Neuron (in vitro differentiated cells): Measurements from ENCODE around the gene TCF7L2.

Experiments used
- H2AFZ ChIP-seq: one replicate; pipeline ENCODE4 v1.6.1; 2013; ENCODE audit warnings: low read depth, mild to moderate bottlenecking, inconsistent platforms, low read length, moderate library complexity
- H3K27me3 ChIP-seq: one replicate; pipeline ENCODE4 v1.6.1; 2013; ENCODE audit warnings: low read length; ENCODE audit not compliant: insufficient read depth
- H3K36me3 ChIP-seq: one replicate; pipeline ENCODE4 v1.6.1; 2013; ENCODE audit warnings: low read length; ENCODE audit not compliant: insufficient read depth
- H3K4me1 ChIP-seq: one replicate; pipeline ENCODE4 v1.6.1; 2013; ENCODE audit warnings: low read length; ENCODE audit not compliant: insufficient read depth
- H3K4me3 ChIP-seq: 2 replicates; pipeline ENCODE4 v1.5.1; 2013; ENCODE audit warnings: mild to moderate bottlenecking, low read length, moderate library complexity
- H3K9me3 ChIP-seq: one replicate; pipeline ENCODE4 v1.6.1; 2013; ENCODE audit warnings: low read length

Gene TCF7L2

DNA sequence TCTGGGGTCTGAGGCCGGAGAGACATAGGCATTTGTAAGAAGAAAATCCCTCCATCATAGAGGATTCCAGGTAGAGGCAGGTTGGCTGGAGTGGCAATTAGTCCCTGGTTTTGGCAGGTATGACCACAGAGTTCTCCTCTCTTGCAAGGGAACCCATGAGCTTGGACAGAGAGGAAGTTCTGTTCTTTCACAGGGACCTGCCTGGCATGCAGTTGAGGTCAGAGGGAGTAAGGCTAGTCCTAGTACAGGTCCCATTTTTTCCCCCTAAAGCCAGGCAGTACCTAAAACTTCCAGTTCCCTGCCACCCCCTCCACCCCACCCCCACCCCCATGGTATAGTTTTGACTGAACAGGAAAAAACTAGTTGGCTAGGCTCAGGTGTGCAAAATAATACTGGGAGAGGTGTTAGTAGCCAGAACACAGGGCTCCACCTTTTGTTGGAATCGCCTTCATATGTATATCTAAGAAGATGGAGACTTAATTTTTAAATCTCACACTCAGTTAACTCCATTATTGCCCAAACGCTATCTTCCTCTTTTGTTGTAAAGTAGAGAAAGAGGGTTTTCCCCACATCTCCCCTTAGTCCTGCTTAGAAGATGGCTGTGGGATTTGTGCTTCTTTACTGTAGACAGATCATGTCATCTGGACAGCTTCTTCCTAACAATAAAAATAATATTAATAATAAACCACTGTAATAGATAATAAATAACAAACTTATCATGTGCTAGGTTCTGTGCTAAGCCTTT, 188.1 kb downstream of the TCF7L2 start:
- H3K27me3 ChIP-seq: no peaks in the 10 kb centered on the region
- H2AFZ ChIP-seq: no peak overlapping the region
- no peak overlapping the region for H3K4me3 ChIP-seq
- peaks cover 6% of the 10 kb centered on the region for H3K36me3 ChIP-seq
- H3K9me3 ChIP-seq: no peaks in the 10 kb centered on the region
- peaks cover 38% of the 10 kb centered on the region for H3K4me1 ChIP-seq

DNA sequence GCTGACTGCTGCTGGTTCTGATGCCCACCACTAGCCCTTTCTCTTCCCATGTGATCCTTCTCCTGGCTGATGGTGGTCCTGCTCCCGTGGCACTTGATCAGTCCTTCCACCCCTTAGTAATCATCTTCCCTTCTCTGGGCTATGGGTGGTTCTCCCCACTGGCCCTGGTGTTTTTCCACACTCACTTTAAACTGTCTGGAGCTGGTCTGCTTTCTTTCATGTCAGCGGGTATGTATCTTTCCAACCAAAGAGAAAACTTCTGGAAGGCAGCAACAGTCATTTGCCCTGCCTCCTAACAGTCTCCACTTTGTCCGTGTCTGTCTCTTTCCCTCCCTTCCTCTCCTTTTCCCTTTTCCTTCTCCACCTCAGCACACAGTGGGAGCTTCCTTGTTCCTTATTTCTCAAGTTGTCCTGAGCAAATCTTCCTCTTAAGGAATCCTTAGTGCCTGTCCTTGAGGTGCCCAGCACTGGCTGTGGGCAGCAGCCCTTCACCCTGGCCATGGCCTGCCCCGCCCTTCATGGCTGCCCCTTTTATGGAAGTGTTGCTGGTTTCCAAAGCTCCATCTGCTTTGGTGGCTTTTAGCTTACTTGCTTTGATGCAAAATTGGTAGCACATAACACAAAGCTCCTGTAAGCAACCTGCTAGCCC, 189.0 kb downstream of the TCF7L2 start:
- Histone ChIP-seq H3K4me1 (peaks cover 28% of the 10 kb centered on the region), H3K9me3 (no peaks in the 10 kb centered on the region), H3K4me3 (no peak overlapping the region), H3K27me3 (no peaks in the 10 kb centered on the region), H2AFZ (no peak overlapping the region), H3K36me3 (peaks cover 15% of the 10 kb centered on the region)

DNA sequence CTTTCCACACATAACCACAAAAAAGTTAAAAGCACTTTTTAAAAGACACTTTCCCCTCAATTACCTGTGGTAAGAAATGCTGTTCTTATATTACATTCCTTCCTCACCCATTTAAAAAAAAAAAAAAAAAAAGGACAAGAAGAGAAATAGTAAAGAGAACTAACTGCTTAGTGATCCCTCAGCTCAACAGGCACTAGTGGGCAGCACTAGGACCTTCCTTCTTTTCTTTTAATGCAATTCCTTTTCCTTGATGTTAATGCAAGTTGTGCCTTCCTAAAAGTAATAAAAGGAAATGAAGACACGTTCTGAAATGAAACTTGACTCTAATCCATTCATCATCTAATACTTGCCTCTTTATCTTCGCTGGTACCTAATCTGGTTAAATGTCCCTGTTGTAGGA, 189.7 kb downstream of the TCF7L2 start:
- H3K27me3 ChIP-seq: no peaks in the 10 kb centered on the region
- no peak overlapping the region for H3K4me3 ChIP-seq
- no peak overlapping the region for H2AFZ ChIP-seq
- no peaks in the 10 kb centered on the region for H3K9me3 ChIP-seq
- peaks cover 21% of the 10 kb centered on the region for H3K36me3 ChIP-seq
- H3K4me1 ChIP-seq: peaks cover 22% of the 10 kb centered on the region

DNA sequence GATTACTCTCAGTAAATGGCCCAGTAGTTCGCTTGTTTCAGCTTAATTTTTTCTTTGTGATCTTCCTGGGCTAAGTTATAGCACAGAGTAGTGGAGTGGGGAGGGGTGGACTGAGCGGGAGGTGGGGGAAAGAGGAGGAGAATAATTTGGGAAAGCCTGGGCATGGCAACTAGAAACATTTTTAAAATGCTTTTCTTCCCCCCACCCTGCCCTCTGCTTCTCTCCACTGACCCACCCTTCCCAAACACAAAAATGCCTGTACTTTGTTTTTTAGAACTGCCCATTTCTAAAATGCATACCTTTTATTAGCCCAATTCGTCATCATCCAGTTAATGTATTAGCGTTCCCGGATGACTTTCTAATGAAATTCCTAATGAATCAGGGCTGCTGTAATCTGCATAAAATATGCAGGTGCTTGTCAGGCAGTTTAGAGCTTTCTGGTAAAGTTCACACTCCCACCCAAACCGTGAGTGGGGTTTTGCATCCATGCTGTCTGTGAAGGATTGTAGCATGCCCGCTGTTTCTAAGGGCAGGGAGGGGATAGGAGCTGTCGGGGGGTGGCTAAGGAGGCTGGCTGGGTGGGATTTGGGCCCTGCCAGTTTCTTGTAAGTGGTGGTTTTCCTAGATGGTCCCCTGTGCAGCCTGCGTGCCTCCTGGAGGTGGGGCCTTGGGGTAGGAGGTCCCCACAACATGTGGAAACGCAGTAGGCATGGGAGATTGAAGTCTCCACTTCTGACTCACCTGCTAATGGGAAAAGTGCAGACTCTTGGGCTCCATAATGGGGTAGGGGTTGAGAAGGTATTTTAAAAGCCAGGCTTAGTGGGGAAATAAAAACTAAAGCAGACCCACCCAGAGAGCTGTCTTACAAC, 190.3 kb downstream of the TCF7L2 start:
- Histone ChIP-seq H3K27me3 (no peaks in the 10 kb centered on the region), H3K9me3 (no peaks in the 10 kb centered on the region), H3K4me1 (peaks cover 15% of the 10 kb centered on the region), H3K36me3 (peaks cover 23% of the 10 kb centered on the region), H2AFZ (no peak overlapping the region), H3K4me3 (no peak overlapping the region)

DNA sequence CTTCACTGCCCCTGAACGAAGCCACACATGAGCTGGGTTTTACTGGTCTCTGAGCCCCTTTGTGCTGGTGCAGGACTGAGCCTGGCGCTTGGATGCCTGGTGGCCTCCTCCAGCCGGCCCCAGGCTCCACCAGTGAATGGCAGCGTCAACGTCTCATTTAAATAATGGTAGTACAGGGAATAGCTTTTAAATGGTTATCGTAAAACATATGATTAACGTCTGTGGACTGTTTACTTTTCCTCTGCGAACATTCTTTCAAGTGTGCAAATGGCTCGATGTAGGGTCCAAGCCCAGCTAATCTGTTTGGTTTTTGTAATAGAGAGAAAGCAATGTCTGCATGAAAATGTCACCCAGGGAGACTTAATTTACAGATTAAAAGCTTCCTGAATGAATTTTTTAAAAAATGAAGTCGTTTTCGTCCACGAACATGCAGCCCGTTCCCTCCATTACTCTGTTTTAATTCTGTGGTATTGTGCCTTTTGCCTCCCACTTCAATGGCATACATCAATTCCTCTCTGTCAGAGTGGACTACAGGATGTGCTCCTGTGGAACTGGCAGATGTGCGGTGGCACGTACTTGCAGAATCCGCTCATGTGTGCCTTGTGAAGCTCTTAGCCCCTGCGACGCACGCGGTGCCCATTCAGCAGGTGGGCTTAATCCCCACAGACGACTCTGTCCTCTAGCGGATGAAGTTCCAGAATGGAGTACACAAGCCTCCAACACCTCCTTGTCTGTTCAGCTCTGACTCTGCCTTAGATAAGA, 192.7 kb downstream of the TCF7L2 start:
- Histone ChIP-seq H3K4me1 (peaks cover 6% of the 10 kb centered on the region), H3K36me3 (peaks cover 46% of the 10 kb centered on the region), H2AFZ (no peak overlapping the region), H3K4me3 (no peak overlapping the region), H3K27me3 (no peaks in the 10 kb centered on the region), H3K9me3 (no peaks in the 10 kb centered on the region)

DNA sequence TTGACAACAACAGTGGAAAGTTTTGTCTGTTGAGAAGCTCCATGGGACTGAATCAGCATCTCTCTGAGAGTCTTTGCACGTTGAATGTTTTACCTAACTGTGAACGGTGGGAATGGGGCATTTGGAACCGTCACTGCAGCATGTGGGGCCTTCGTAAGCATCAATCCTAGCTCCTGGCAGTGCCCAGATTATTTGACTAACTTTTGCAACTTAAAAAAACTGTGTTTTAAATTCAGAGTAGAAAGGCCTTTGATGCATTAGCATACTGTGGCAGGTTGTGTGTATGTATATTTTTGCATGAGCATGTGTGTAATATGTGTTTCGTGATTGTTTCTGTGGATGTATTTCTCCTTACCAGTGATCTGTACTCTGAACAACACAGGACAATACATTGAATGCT, 194.5 kb downstream of the TCF7L2 start:
- Histone ChIP-seq H3K36me3 (peaks cover 63% of the 10 kb centered on the region), H3K4me3 (no peak overlapping the region)

DNA sequence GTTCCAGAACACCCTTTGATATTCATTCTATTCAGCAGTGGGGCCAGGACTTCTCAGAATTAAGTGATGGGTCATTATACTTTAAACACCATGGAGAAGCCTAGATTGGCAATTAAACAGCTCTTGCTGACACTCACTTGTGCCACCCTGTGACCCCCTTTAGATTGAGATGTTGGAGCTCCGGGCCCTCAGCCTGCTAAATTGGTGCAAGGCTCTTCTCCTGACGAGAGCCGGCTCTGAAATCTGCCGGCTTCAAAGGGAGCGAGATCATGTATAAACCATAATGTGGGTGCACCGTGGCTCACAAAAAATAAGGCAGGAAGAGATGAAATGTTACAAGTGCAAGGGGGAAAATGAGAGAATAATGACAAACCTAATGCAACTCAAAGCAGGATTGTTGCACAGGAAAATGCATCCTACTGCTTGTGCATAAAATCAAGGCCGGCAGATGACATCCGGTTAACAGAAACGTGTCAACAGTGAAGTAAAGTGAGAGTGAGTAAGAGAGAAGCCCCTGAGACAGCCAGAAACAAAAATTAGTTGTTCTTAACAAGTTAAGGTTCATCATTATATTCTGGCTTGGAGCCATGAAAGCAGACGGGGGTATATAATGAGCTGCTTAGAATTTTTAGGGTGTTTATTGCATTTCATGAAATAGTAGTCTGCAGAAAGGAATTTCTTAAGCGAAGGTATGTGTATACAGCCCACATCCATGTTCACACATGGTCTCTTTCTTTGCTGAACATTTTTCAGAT, 198.2 kb downstream of the TCF7L2 start:
- no peak overlapping the region for H2AFZ ChIP-seq
- no peak overlapping the region for H3K4me3 ChIP-seq
- peaks cover 93% of the 10 kb centered on the region for H3K36me3 ChIP-seq

More for the DNA sequence above, 194.5 kb downstream of the TCF7L2 start:
- no peak overlapping the region for H2AFZ ChIP-seq
- H3K4me1 ChIP-seq: peaks cover 5% of the 10 kb centered on the region
- H3K27me3 ChIP-seq: no peaks in the 10 kb centered on the region
- H3K9me3 ChIP-seq: no peaks in the 10 kb centered on the region

DNA sequence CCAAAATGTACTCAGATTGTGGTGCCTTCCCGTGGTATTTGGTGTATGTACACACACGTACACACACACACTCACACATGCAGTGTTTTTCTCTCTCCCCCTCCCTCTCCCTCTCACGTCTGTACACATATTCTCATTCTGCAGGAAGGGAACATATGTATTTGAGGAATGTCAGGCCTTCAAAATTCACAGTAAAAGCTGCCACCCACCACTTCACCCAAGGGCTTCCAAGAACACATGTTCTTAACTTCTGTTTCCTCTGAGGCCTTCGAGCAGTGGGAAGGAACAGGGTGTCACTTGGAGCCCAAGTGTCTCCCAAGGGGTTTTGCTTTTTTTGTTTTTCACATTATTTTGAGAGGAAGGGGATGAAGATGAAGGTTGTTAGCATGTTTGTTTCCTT, 198.9 kb downstream of the TCF7L2 start:
- no peak overlapping the region for H2AFZ ChIP-seq
- no peaks in the 10 kb centered on the region for H3K27me3 ChIP-seq
- peaks cover 18% of the 10 kb centered on the region for H3K9me3 ChIP-seq
- H3K36me3 ChIP-seq: peaks cover 93% of the 10 kb centered on the region
- no peaks in the 10 kb centered on the region for H3K4me1 ChIP-seq
- no peak overlapping the region for H3K4me3 ChIP-seq

More for the DNA sequence above, 198.2 kb downstream of the TCF7L2 start:
- Histone ChIP-seq H3K9me3 (peaks cover 15% of the 10 kb centered on the region), H3K4me1 (no peaks in the 10 kb centered on the region), H3K27me3 (no peaks in the 10 kb centered on the region)

DNA sequence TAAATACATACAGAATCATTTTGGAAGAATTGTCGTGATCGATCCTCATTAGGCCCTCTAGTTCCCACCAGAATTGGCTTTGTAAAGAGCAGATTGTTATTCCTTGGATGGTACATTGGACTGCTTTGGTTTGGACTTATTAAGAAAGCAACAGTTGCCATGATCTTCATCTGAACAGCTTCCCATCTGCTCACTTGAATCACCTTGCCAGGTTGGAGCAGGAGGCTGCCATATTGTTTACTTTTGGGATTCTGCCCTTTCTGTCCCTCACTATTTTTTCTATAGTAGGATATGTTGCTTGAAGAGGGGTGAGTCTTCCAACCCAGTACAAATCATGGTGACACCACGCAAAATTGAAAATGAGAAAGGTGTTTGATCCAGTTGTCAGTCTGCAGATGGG, 199.6 kb downstream of the TCF7L2 start:
- Histone ChIP-seq H3K9me3 (peaks cover 18% of the 10 kb centered on the region), H3K27me3 (no peaks in the 10 kb centered on the region), H2AFZ (no peak overlapping the region), H3K36me3 (peaks cover 93% of the 10 kb centered on the region), H3K4me1 (no peaks in the 10 kb centered on the region), H3K4me3 (no peak overlapping the region)

DNA sequence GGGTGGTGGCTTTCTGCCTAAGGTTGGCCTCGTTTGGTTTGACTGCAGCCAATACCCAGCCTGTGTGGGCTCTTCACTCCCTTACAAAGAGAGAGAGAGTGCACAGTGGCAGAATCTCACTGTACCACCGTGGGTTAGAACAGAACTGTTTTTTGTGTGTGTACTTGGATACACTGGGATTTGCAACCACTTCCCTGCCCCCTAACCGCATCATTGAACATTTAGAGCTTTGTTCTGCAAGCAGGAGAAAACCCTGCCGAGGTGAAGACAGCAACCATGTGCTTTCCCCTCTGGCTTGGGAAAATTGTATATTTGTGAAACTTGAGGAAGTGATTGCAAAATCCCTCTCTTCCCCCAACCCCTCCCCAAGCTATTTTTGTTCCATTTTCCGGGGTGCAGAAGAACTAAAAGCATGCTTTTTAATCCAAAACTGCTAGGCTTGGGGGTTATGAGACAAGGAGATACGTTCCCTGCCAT, 201.2 kb downstream of the TCF7L2 start:
- Histone ChIP-seq H3K36me3 (peaks cover 94% of the 10 kb centered on the region), H3K27me3 (no peaks in the 10 kb centered on the region), H3K4me1 (no peaks in the 10 kb centered on the region), H3K4me3 (no peak overlapping the region), H3K9me3 (peaks cover 18% of the 10 kb centered on the region), H2AFZ (no peak overlapping the region)

DNA sequence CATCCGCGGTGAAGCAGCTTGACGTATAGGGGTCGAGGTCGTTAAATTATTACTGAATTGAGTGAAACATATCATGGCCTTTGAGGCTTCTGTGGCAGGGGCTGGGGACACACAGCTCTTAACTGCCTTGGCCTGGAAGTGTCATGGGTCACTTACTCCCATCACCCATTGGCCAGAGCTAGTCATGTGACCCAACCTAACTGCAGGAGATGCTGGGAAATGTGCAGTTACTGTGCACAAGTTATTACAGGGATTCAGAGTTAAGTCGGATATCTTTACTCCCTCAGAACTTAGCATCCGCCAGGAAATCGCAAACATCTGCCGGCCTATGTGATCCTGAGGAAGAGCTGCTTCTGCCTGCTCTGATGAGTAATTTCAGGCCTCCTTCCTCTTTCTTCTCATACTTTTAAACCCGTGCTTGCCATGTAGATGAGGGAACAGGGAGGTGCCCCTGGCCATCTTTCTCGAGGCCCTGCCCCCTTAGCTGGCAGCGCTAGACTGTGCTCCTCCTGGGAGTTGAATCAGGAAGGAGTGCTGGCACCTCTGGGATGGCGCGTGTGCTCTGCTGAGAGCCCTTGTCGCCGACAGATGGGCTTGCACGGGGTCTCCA, 203.6 kb downstream of the TCF7L2 start:
- Histone ChIP-seq H3K36me3 (peaks cover 88% of the 10 kb centered on the region), H3K9me3 (peaks cover 20% of the 10 kb centered on the region), H3K4me1 (no peaks in the 10 kb centered on the region), H2AFZ (no peak overlapping the region), H3K27me3 (no peaks in the 10 kb centered on the region), H3K4me3 (no peak overlapping the region)

DNA sequence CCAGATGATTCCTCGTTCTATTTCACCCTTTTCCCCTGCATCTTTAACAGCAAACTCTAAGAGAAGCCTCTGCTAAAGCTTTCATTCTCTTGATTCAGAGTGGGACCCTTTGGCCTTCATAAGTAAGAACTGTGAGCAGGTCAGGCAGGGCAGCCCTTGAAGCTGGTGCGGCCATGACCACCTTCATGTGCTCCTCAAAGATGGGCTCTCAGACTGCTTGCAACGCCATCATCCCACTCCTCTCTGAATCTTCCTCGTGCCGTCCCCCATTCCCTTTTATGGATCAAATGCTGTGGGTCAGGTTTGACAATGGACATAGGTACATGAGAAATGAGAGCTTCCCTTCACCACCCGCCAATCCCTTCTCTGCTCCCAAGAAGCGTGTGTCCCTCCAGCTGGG, 207.4 kb downstream of the TCF7L2 start:
- no peaks in the 10 kb centered on the region for H3K27me3 ChIP-seq
- H3K36me3 ChIP-seq: peaks cover 69% of the 10 kb centered on the region
- H3K9me3 ChIP-seq: peaks cover 10% of the 10 kb centered on the region
- H3K4me3 ChIP-seq: no peak overlapping the region
- H3K4me1 ChIP-seq: no peaks in the 10 kb centered on the region
- no peak overlapping the region for H2AFZ ChIP-seq
